Omental fat pad (tissue), 4 donors: ENCODE measurements around the gene CRHBP. TPM values are rescaled to one million over a fixed set of nuclear protein-coding genes. Genes with fewer than 3 reads are reported as not detected.

Experiments used
- ATAC-seq: fragments of 150-250 bp; one replicate; pipeline ENCODE4 v1.9.1; 2016; ENCODE audit warnings: mild to moderate bottlenecking, moderate library complexity; ENCODE audit not compliant: low FRiP score
- DNase-seq: peaks from one replicate; pipeline ENCODE4 v3.0.0-alpha.2; 2019; ENCODE audit warnings: low spot score
- CTCF ChIP-seq, 3 donors: fragments of 450-650 bp; IDR thresholded peaks; one replicate each; pipeline ENCODE4 v1.5.1; 2016 to 2017; ENCODE audit warnings: antibody characterized with exemption in 3 of 3, mild to moderate bottlenecking in 3 of 3, moderate library complexity in 2 of 3
- total RNA-seq, 4 donors: library from RNA; depleted of rRNA; stranded (reverse); fragments of >200 nt; gene quantifications; one replicate each; pipeline ENCODE4 v1.1.0, GENCODE V29; 2016

The CRHBP gene
- total RNA-seq, 4 donors from 2014 or later = 4.3 to 47.6 (median 10.7) TPM

- ATAC-seq (no peak), DNase-seq (no peak)
- TF ChIP-seq CTCF (IDR thresholded peaks at IDR 0.05) = no peak
Observed at GRCh38 chr5:76999451-76999850, 46.6 kb downstream of the CRHBP start.

- ATAC-seq = no peak
- no peak for DNase-seq
- TF ChIP-seq CTCF (IDR thresholded peaks at IDR 0.05) = no peak
Observed at GRCh38 chr5:77003246-77003645, 50.4 kb downstream of the CRHBP start.

GRCh38 chr5:77006124-77006523, 53.3 kb downstream of the CRHBP start:
- ATAC-seq (no peak), DNase-seq (no peak)
- no peak for TF ChIP-seq CTCF (IDR thresholded peaks at IDR 0.05)

GRCh38 chr5:77008413-77008812, 55.6 kb downstream of the CRHBP start:
- ATAC-seq (no peak), DNase-seq (no peak)
- TF ChIP-seq CTCF (IDR thresholded peaks at IDR 0.05) = no peak

- DNase-seq (no peak), ATAC-seq (no peak)
- no peak for TF ChIP-seq CTCF (IDR thresholded peaks at IDR 0.05)
Observed at GRCh38 chr5:77010243-77010642, 57.4 kb downstream of the CRHBP start.

- DNase-seq (no peak), ATAC-seq (no peak)
- TF ChIP-seq CTCF (IDR thresholded peaks at IDR 0.05) = no peak
Observed at GRCh38 chr5:77011498-77011897, 58.7 kb downstream of the CRHBP start.

GRCh38 chr5:77012601-77013000, 59.8 kb downstream of the CRHBP start:
- DNase-seq = no peak
- ATAC-seq = no peak
- TF ChIP-seq CTCF (IDR thresholded peaks at IDR 0.05) = no peak
